ENCODE data around the gene ANKRD40. TPM values are rescaled to one million over a fixed set of nuclear protein-coding genes. Genes with fewer than 3 reads are reported as not detected.

Gene ANKRD40
- total and polyA plus RNA-seq, 10 of the 15 experiments (the other 5 are each of a cell fraction or from before 2014, with no cell fraction given), result 5.9 to 21.7 (median 14.8) TPM

DNA sequence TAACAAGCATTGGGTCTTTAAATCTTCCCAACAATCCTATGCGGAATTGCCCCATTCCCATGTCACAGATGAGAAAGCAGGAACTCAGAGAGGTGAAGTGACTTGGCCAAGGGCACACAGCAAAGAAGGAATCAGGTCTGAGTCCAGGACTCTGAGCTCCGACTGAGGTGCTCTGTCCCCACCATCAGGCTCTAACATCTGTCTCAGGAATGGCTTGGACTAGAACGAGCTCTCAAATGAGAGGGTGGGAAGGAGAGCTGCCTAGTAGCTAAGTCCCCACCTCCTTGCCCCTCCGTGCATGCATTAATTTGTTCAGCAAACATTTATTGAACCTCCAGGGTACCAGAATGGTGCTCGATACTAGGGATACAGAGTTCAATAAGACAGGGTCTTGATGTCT lies 46.4 kb downstream of the ANKRD40 start:
- Histone ChIP-seq H3K4me1 (ENCODE audit: control insufficient read depth, insufficient read depth, low read length) (no peaks in the 10 kb centered on the region), H4K20me1 (ENCODE audit: control insufficient read depth, insufficient read depth) (no peaks in the 10 kb centered on the region), H2AFZ (ENCODE audit: control insufficient read depth, low read depth, low read length) (no peak overlapping the region; the same call in 1 of the 2 replicates), H3K4me2 (ENCODE audit: control insufficient read depth, insufficient read depth) (no peak overlapping the region), H3K9me3 (replicated peaks; ENCODE audit: control insufficient read depth, insufficient read depth, low read length) (no peaks in the 10 kb centered on the region), H3K27me3 (replicated peaks in 1 of 2; ENCODE audit: control insufficient read depth in 2 of 2, insufficient read depth in 2 of 2, low read length in 1 of 2) (no peaks in the 10 kb centered on the region), H3K9ac (ENCODE audit: control insufficient read depth, insufficient read depth, low read length) (no peak overlapping the region), H3K79me2 (ENCODE audit: control insufficient read depth, insufficient read depth, low read length) (no peaks in the 10 kb centered on the region), H3K27ac (ENCODE audit: control insufficient read depth, insufficient read depth) (no peak overlapping the region), H3K4me3 (no peak overlapping the region), H3K36me3 (ENCODE audit: control insufficient read depth in 2 of 2, insufficient read depth in 2 of 2, low read length in 1 of 2) (no peaks in the 10 kb centered on the region)
- intact Hi-C loops (cut with micrococcal nuclease; ENCODE audit: unreplicated experiment), result no loop called here
- WGBS (ENCODE audit: insufficient coverage, insufficient replicate concordance, low lambda C conversion rate, missing lambda C conversion rate), result 51% methylated on average over 5 of the region's 5 CpGs
- ChIA-PET POLR2A (interaction anchor here (0.6 kb wide), 1 partner anchor 36 kb away, joined by 5 read pairs; no protein-coding TSS in a partner anchor), RAD21 (ENCODE audit: unreplicated experiment) (no interaction called here), SMC1A (ENCODE audit: uncharacterized antibody, unreplicated experiment) (interaction anchor here (0.7 to 1.4 kb wide), 3 partner anchors 10 to 36 kb away, joined by 3 read pairs; no protein-coding TSS in a partner anchor), CTCF (interaction anchor here (0.6 to 1.7 kb wide), 3 partner anchors 14 to 44 kb away, joined by 3 to 5 read pairs (median 3); no protein-coding TSS in a partner anchor)
- DNase-seq (ENCODE audit: low read depth, low spot score) (no peak), FAIRE-seq (no peak), ATAC-seq (no peak)
- no TSS peak for BruUV-seq (replicated peaks)
- in situ Hi-C loops (cut with MboI), result no loop called here
- no peak for TF ChIP-seq SRF (IDR thresholded peaks at IDR 0.05; ENCODE audit: low read depth in 2 of 2, low read length in 2 of 2)
- no peak for TF ChIP-seq BHLHE40 (IDR thresholded peaks at IDR 0.05; ENCODE audit: borderline replicate concordance in 1 of 2, low read depth in 2 of 2, low read length in 1 of 2)
- no peak for TF ChIP-seq SUPT20H (IDR thresholded peaks at IDR 0.05; ENCODE audit: borderline replicate concordance, control insufficient read depth, low read depth, low read length)
- TF ChIP-seq KDM1A (IDR thresholded peaks at IDR 0.05; ENCODE audit: borderline replicate concordance), result no peak
- TF ChIP-seq BACH1 (IDR thresholded peaks at IDR 0.05; ENCODE audit: borderline replicate concordance), result no peak
- no peak for TF ChIP-seq POU2F2 (IDR thresholded peaks at IDR 0.05; ENCODE audit: borderline replicate concordance, low read depth, low read length)
- no peak for TF ChIP-seq STAT3 (IDR thresholded peaks at IDR 0.05; ENCODE audit: low read depth, low read length)
- TF ChIP-seq LARP7 (IDR thresholded peaks at IDR 0.05), result no peak
- no peak for TF ChIP-seq ASH2L (IDR thresholded peaks at IDR 0.05; ENCODE audit: borderline replicate concordance, low read depth)
- TF ChIP-seq SMARCA5 (IDR thresholded peaks at IDR 0.05), result no peak
